Measurements from ENCODE around the gene GP9.
"Not testable (repeated sequence)": the region's sequence is repeated elsewhere in the genome, so short reads cannot be mapped to it uniquely, and the experiment has no call there.

The GP9 gene

DNA sequence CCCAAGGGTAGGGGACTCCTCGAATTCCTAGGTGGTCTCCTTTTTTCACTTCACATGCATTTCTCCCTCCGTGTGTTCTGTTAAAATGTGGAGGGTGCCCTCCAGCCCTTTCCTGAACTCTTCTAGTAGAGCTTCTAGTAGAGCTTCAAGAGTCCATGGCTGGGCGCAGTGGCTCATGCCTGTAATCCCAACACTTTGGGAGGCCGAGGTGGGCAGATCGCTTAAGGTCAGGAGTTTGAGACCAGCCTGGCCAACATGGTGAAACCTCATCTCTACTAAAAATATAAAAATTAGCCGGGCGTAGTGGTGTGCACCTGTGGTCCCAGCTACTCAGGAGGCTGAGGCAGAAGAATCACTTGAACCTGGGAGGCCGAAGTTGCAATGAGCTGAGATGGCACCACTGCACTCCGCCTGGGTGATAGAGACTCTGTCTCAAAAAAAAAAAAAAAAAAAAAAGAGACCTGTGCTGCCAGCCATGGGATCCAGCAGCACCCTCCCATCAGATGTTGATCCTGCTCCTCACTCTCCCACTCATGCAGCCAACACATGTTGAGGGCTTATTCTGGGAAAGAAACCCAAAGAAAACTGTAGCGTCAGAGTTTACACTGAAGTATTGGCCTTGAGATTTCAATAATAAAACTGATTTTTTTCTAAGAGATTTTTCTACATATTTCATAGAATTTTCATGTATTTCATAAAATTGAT lies 50.6 kb downstream of the GP9 start:
- DNase-seq (ENCODE audit: low read depth in 2 of 2) = not testable (repeated sequence)
